ENCODE results near the gene ALOX5AP.
A peak's percentile ranks its signal among the peaks of the same experiment; 100 is the strongest.

Gene ALOX5AP

GRCh38 chr13:30735025-30735871, at the start of gene ALOX5AP:
TSS of gene ALOX5AP (plus strand) at chr13:30735543. CDS start at chr13:30735606, 63 bp downstream.
- TF ChIP-seq, protein P1, sequence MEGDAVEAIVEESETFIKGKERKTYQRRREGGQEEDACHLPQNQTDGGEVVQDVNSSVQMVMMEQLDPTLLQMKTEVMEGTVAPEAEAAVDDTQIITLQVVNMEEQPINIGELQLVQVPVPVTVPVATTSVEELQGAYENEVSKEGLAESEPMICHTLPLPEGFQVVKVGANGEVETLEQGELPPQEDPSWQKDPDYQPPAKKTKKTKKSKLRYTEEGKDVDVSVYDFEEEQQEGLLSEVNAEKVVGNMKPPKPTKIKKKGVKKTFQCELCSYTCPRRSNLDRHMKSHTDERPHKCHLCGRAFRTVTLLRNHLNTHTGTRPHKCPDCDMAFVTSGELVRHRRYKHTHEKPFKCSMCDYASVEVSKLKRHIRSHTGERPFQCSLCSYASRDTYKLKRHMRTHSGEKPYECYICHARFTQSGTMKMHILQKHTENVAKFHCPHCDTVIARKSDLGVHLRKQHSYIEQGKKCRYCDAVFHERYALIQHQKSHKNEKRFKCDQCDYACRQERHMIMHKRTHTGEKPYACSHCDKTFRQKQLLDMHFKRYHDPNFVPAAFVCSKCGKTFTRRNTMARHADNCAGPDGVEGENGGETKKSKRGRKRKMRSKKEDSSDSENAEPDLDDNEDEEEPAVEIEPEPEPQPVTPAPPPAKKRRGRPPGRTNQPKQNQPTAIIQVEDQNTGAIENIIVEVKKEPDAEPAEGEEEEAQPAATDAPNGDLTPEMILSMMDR (IDR thresholded peaks at IDR 0.05; ENCODE audit: borderline replicate concordance, insufficient read depth, low read depth, low read length) = no peak
- H3K4me3 ChIP-seq (ENCODE audit: low read depth, low read length) = peak within 1 kb of the TSS; percentile 38

- TF ChIP-seq, protein P1 (IDR thresholded peaks at IDR 0.05; ENCODE audit: borderline replicate concordance, insufficient read depth, low read depth, low read length) = no peak
Observed at GRCh38 chr13:30685987-30686386, 49.4 kb upstream of the ALOX5AP start.

GRCh38 chr13:30687601-30688000, 47.7 kb upstream of the ALOX5AP start:
- H3K4me3 ChIP-seq (ENCODE audit: low read depth, low read length) = no peak overlapping the region
- TF ChIP-seq, protein P1 (IDR thresholded peaks at IDR 0.05; ENCODE audit: borderline replicate concordance, insufficient read depth, low read depth, low read length) = no peak

More at GRCh38 chr13:30685987-30686386, 49.4 kb upstream of the ALOX5AP start:
- H3K4me3 ChIP-seq (ENCODE audit: low read depth, low read length) = no peak overlapping the region

GRCh38 chr13:30689752-30690151, 45.6 kb upstream of the ALOX5AP start:
- H3K4me3 ChIP-seq (ENCODE audit: low read depth, low read length) = no peak overlapping the region
- TF ChIP-seq, protein P1 (IDR thresholded peaks at IDR 0.05; ENCODE audit: borderline replicate concordance, insufficient read depth, low read depth, low read length) = no peak

- no peak overlapping the region for H3K4me3 ChIP-seq (ENCODE audit: low read depth, low read length)
- TF ChIP-seq, protein P1 (IDR thresholded peaks at IDR 0.05; ENCODE audit: borderline replicate concordance, insufficient read depth, low read depth, low read length) = no peak
Observed at GRCh38 chr13:30690282-30691188, 44.8 kb upstream of the ALOX5AP start.

DNA sequence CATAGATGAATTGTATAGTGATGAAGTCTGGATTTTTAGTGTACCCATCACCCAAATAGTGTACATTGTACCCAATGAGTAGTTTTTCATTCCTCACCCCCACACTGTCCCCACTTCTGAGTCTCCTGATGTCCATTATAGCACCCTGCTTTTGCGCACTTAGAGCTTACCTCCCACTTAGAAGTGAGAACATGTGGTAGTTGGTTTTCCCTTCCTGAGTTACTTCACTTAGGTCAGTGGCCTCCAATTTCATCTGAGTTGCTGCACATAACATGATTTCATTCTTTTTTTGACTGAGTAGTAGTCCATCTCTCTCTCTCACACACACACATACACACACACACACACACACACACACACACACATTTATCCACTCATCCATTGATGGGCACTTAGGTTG, 43.2 kb upstream of the ALOX5AP start:
- H3K4me3 ChIP-seq (ENCODE audit: low read depth, low read length) = no peak overlapping the region
- TF ChIP-seq, protein P1 (IDR thresholded peaks at IDR 0.05; ENCODE audit: borderline replicate concordance, insufficient read depth, low read depth, low read length) = no peak

Measured in GM12875 (cell line).